CD14-positive monocyte (primary cell): Measurements from ENCODE around the gene SPATA13. TPM values are rescaled to one million over a fixed set of nuclear protein-coding genes. Genes with fewer than 3 reads are reported as not detected.
A peak's percentile ranks its signal among the peaks of the same experiment; 100 is the strongest.

ENCODE experiments used
- DNase-seq, 3 donors: peaks; one replicate each; pipeline ENCODE4 v3.0.0-alpha.2; 2011 to 2022
- H2AFZ ChIP-seq: 2 replicates; pipeline ENCODE4 v1.6.0; 2012; ENCODE audit warnings: mild to moderate bottlenecking, low read depth, low read length, inconsistent platforms; ENCODE audit not compliant: insufficient read depth, poor library complexity, severe bottlenecking
- H3K27ac ChIP-seq, 2 donors: 1 replicate in 1 of 2; 2 replicates in 1 of 2; pipeline ENCODE4 v1.5.1; 2012 to 2013; ENCODE audit warnings: low read length in 2 of 2, control low read depth in 1 of 2, inconsistent platforms in 1 of 2, low read depth in 1 of 2, mild to moderate bottlenecking in 1 of 2
- H3K27me3 ChIP-seq, 2 donors: one replicate each; pipeline versions ENCODE4 v1.6.0 to v1.6.1; 2011 to 2013; ENCODE audit warnings: low read length in 2 of 2; ENCODE audit not compliant: control insufficient read depth in 2 of 2, insufficient read depth in 2 of 2
- H3K36me3 ChIP-seq, 2 donors: replicated peaks in 1 of 2; 1 replicate in 1 of 2; 2 replicates in 1 of 2; pipeline versions ENCODE4 v1.5.1 to v1.6.1; 2012 to 2013; ENCODE audit warnings: low read length in 2 of 2, control low read depth in 1 of 2, inconsistent platforms in 1 of 2, mild to moderate bottlenecking in 1 of 2; ENCODE audit not compliant: insufficient read depth in 2 of 2, control insufficient read depth in 1 of 2
- H3K4me1 ChIP-seq, 2 donors: 1 replicate in 1 of 2; 2 replicates in 1 of 2; pipeline versions ENCODE4 v1.5.1 to v1.6.1; 2012 to 2013; ENCODE audit warnings: low read length in 2 of 2, control low read depth in 1 of 2, inconsistent platforms in 1 of 2, mild to moderate bottlenecking in 1 of 2, moderate library complexity in 1 of 2; ENCODE audit not compliant: insufficient read depth in 2 of 2, control insufficient read depth in 1 of 2
- H3K4me2 ChIP-seq: replicated peaks from 2 replicates; pipeline ENCODE3; 2012; ENCODE audit warnings: low read length, moderate library complexity, mild to moderate bottlenecking; ENCODE audit not compliant: poor library complexity, severe bottlenecking; ENCODE audit errors: extremely low read depth
- H3K4me3 ChIP-seq, 3 experiments: fragments of 200-600 bp in 1 of 3; sonication (generic) in 1 of 3; replicated peaks in 1 of 3; 1 replicate in 2 of 3; 2 replicates in 1 of 3; pipeline ENCODE4 v1.5.1; 2011 to 2013; ENCODE audit warnings: low read length in 3 of 3, mild to moderate bottlenecking in 3 of 3, control low read depth in 2 of 3, low read depth in 2 of 3, inconsistent platforms in 1 of 3, moderate library complexity in 1 of 3
- H3K79me2 ChIP-seq: 2 replicates; pipeline ENCODE4 v1.6.0; 2012; ENCODE audit warnings: mild to moderate bottlenecking, control low read depth, inconsistent platforms, low read length, moderate library complexity; ENCODE audit not compliant: insufficient read depth
- H3K9ac ChIP-seq: 2 replicates; pipeline ENCODE4 v1.6.0; 2017; ENCODE audit warnings: low read length, mild to moderate bottlenecking; ENCODE audit not compliant: insufficient read depth, poor library complexity, severe bottlenecking
- H3K9me3 ChIP-seq, 2 donors: replicated peaks in 1 of 2; 1 replicate in 1 of 2; 2 replicates in 1 of 2; pipeline versions ENCODE4 v1.5.1 to v1.6.1; 2012 to 2013; ENCODE audit warnings: low read length in 2 of 2, control low read depth in 1 of 2; ENCODE audit not compliant: control insufficient read depth in 1 of 2, insufficient read depth in 1 of 2
- H4K20me1 ChIP-seq: 2 replicates; pipeline ENCODE4 v1.6.0; 2012; ENCODE audit warnings: mild to moderate bottlenecking, low read length, control low read depth, moderate library complexity; ENCODE audit not compliant: insufficient read depth
- H3K27ac Mint-ChIP-seq, 7 donors: one replicate each; pipeline ENCODE4 v1.8.0; 2020; ENCODE audit warnings: mild to moderate bottlenecking in 7 of 7, mixed read lengths in 7 of 7, moderate library complexity in 6 of 7, inconsistent platforms in 2 of 7
- H3K27me3 Mint-ChIP-seq, 3 donors: one replicate each; pipeline ENCODE4 v1.8.0; 2021 to 2022; ENCODE audit warnings: low read depth in 3 of 3, mild to moderate bottlenecking in 3 of 3, mixed read lengths in 3 of 3, moderate library complexity in 3 of 3, inconsistent platforms in 1 of 3
- H3K36me3 Mint-ChIP-seq, 2 donors: one replicate each; pipeline ENCODE4 v1.8.0; 2020; ENCODE audit warnings: mixed read lengths in 2 of 2, inconsistent platforms in 1 of 2, mild to moderate bottlenecking in 1 of 2
- H3K4me1 Mint-ChIP-seq: one replicate; pipeline ENCODE4 v1.8.0; 2020; ENCODE audit warnings: mild to moderate bottlenecking, mixed read lengths
- H3K4me3 Mint-ChIP-seq, 2 donors: one replicate each; pipeline ENCODE4 v1.8.0; 2020; ENCODE audit warnings: mild to moderate bottlenecking in 2 of 2, mixed read lengths in 2 of 2, moderate library complexity in 1 of 2
- H3K9me3 Mint-ChIP-seq, 7 donors: one replicate each; pipeline ENCODE4 v1.8.0; 2020 to 2022; ENCODE audit warnings: mixed read lengths in 7 of 7, mild to moderate bottlenecking in 6 of 7, moderate library complexity in 6 of 7, inconsistent platforms in 2 of 7
- WGBS: methylation state at CpG from one replicate; pipeline ENCODE4 v1.1.5; 2013; ENCODE audit warnings: missing lambda C conversion rate; ENCODE audit not compliant: insufficient coverage; 5-methylcytosine and 5-hydroxymethylcytosine counted together
- intact Hi-C, 2 donors: fragments of 100-400 bp; cut with micrococcal nuclease; formaldehyde crosslinking; loops; one replicate each; pipeline versions ENCODE4 v1.15.0 to v1.15.1; 2023
- polyA minus RNA-seq: library from RNA; depleted of rRNA, polyadenylated mRNA; stranded (reverse); fragments of >200 nt; gene quantifications from 2 replicates; pipeline ENCODE4 v1.2.3, GENCODE V29; 2012
- polyA plus RNA-seq, 3 donors: library from polyadenylated mRNA; depleted of rRNA in 1 of 3; unstranded in 2 of 3; stranded (reverse) in 1 of 3; fragments of 300-500 nt in 2 of 3; fragments of >200 nt in 1 of 3; fragmentation: Illumina TruSeq in 2 of 3; gene quantifications; 1 replicate in 2 of 3; 2 replicates in 1 of 3; pipeline ENCODE4 v1.2.3, GENCODE V29; 2012 to 2021
- total RNA-seq, 12 experiments: library from RNA in 1 of 12; stranded (reverse) in 1 of 12; fragments of 120-200 nt in 1 of 12; gene quantifications; one replicate each; pipeline ENCODE4 v1.2.4 and lab custom pipeline; 2013 to 2026; ENCODE audit warnings: mixed read lengths in 6 of 12, inconsistent platforms in 1 of 12
- TF ChIP-seq, protein P1 (sequence below): fragments of 200-600 bp; IDR thresholded peaks from one replicate; pipeline ENCODE4 v1.8.0; 2022; ENCODE audit warnings: antibody characterized with exemption, mild to moderate bottlenecking

Gene SPATA13
- 42.4 TPM for total RNA-seq (2013)
- 10 to 100 TPM in 2 of 3 donors, 1 to 10 TPM in 1; 9.3 to 44.7 (median 11.6) TPM for polyA plus RNA-seq
- polyA minus RNA-seq = 77.8 and 84.8 TPM in 2 replicates
- 22.4 to 466 (median 256) reads per million in 11 experiments for total RNA-seq (lab: John Stamatoyannopoulos, UW)

GRCh38 chr13:24160458-24161009 is at the start of gene SPATA13:
Gene SPATA13 (plus strand): TSS chr13:24160720. CDS start chr13:24222930, 62,210 bp downstream.
- no peaks in the 10 kb centered on the region for H3K9me3 ChIP-seq
- TF ChIP-seq, protein P1, sequence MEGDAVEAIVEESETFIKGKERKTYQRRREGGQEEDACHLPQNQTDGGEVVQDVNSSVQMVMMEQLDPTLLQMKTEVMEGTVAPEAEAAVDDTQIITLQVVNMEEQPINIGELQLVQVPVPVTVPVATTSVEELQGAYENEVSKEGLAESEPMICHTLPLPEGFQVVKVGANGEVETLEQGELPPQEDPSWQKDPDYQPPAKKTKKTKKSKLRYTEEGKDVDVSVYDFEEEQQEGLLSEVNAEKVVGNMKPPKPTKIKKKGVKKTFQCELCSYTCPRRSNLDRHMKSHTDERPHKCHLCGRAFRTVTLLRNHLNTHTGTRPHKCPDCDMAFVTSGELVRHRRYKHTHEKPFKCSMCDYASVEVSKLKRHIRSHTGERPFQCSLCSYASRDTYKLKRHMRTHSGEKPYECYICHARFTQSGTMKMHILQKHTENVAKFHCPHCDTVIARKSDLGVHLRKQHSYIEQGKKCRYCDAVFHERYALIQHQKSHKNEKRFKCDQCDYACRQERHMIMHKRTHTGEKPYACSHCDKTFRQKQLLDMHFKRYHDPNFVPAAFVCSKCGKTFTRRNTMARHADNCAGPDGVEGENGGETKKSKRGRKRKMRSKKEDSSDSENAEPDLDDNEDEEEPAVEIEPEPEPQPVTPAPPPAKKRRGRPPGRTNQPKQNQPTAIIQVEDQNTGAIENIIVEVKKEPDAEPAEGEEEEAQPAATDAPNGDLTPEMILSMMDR = no peak
- no peak within 1 kb of the TSS for H3K27ac ChIP-seq
- peak within 1 kb of the TSS; percentile 51 for H3K9ac ChIP-seq
- Mint-ChIP-seq H3K27ac (peak within 1 kb of the TSS in 3 of 7 donors; percentile 40 to 73 (median 67)), H3K4me3 (peak within 1 kb of the TSS; percentile 85 to 90), H3K27me3 (peaks cover 17 to 21% (median 20%) of the 10 kb centered on the region in 3 donors), H3K9me3 (peaks cover 0 to 4% (median 0%) of the 10 kb centered on the region in 7 donors), H3K36me3 (peaks cover 0 to 9% of the 10 kb centered on the region in 2 donors), H3K4me1 (peaks cover 18% of the 10 kb centered on the region)
- H2AFZ ChIP-seq = peak within 1 kb of the TSS; percentile 97
- no peaks in the 10 kb centered on the region for H4K20me1 ChIP-seq
- H3K79me2 ChIP-seq = no peaks in the 10 kb centered on the region
- WGBS = under 1% methylated on average over 42 of the region's 50 CpGs
- intact Hi-C loops = no loop called here
- H3K4me3 ChIP-seq = peak within 1 kb of the TSS; percentile 74 to 87 (median 84)
- DNase-seq = peak; percentile 82 to 88 (median 84)
- no peaks in the 10 kb centered on the region for H3K36me3 ChIP-seq
- peak within 1 kb of the TSS; percentile 100 for H3K4me2 ChIP-seq
- peaks cover 18 to 23% of the 10 kb centered on the region in 2 donors for H3K4me1 ChIP-seq
- peaks cover 10 to 13% of the 10 kb centered on the region in 2 donors for H3K27me3 ChIP-seq

GRCh38 chr13:24112791-24113190 is 47.7 kb upstream of the SPATA13 start:
- WGBS = 91% methylated on average over 3 of the region's 5 CpGs
- H2AFZ ChIP-seq = no peak overlapping the region
- intact Hi-C loops = no loop called here
- Mint-ChIP-seq H3K27ac (no peak overlapping the region), H3K27me3 (peaks cover 6 to 10% (median 8%) of the 10 kb centered on the region in 3 donors), H3K4me1 (no peaks in the 10 kb centered on the region), H3K36me3 (no peaks in the 10 kb centered on the region), H3K9me3 (peaks cover 0 to 1% (median 0%) of the 10 kb centered on the region in 7 donors), H3K4me3 (no peak overlapping the region)
- no peak overlapping the region for H3K4me3 ChIP-seq
- no peaks in the 10 kb centered on the region for H3K4me1 ChIP-seq
- no peak overlapping the region for H3K27ac ChIP-seq
- no peaks in the 10 kb centered on the region for H3K27me3 ChIP-seq
- no peaks in the 10 kb centered on the region for H3K79me2 ChIP-seq
- H3K4me2 ChIP-seq = no peak overlapping the region
- H4K20me1 ChIP-seq = no peaks in the 10 kb centered on the region
- no peak for DNase-seq
- no peak overlapping the region for H3K9ac ChIP-seq
- H3K9me3 ChIP-seq = no peaks in the 10 kb centered on the region
- TF ChIP-seq, protein P1 = no peak
- no peaks in the 10 kb centered on the region for H3K36me3 ChIP-seq
